B cell (primary cell): ENCODE results near the gene CASP2. TPM values are rescaled to one million over a fixed set of nuclear protein-coding genes. Genes with fewer than 3 reads are reported as not detected.

ENCODE experiments used
- ATAC-seq: fragments of 200-7000 bp; cut with Tn5 transposase; one replicate; pipeline ENCODE4 v1.10.0; 2021; ENCODE audit warnings: low read depth, mild to moderate bottlenecking, moderate number of reproducible peaks, moderate library complexity
- CTCF ChIA-PET: fragments of 350-600 bp; sonication (Branson Sonifier 250); formaldehyde crosslinking; loops from one replicate; lab custom pipeline; 2021; ENCODE audit warnings: antibody characterized with exemption, inconsistent platforms; lab: Charles Lee
- POLR2A ChIA-PET: fragments of 350-600 bp; sonication (Branson Sonifier 250); formaldehyde crosslinking; loops from one replicate; lab custom pipeline; 2021; ENCODE audit warnings: antibody characterized with exemption; lab: Charles Lee
- DNase-seq: peaks from one replicate; pipeline ENCODE4 v3.0.0; 2013
- H2AFZ ChIP-seq: 2 replicates; pipeline ENCODE4 v1.6.1; 2012; ENCODE audit warnings: mild to moderate bottlenecking, low read depth, low read length; ENCODE audit not compliant: insufficient read depth, poor library complexity, severe bottlenecking
- H3K27ac ChIP-seq, 2 donors: 1 replicate in 1 of 2; 2 replicates in 1 of 2; pipeline ENCODE4 v1.5.1; 2012 to 2013; ENCODE audit warnings: low read length in 2 of 2, mild to moderate bottlenecking in 2 of 2, moderate library complexity in 1 of 2
- H3K27me3 ChIP-seq, 4 experiments: fragments of 200-600 bp in 1 of 4; sonication (generic) in 1 of 4; replicated peaks in 1 of 4; 1 replicate in 2 of 4; 2 replicates in 2 of 4; pipeline versions ENCODE4 v1.6.1 to v1.7.0; 2013 to 2016; ENCODE audit warnings: low read length in 3 of 4, mild to moderate bottlenecking in 2 of 4, mixed read lengths in 1 of 4, moderate library complexity in 1 of 4; ENCODE audit not compliant: insufficient read depth in 4 of 4, control insufficient read depth in 3 of 4; ENCODE audit errors: control extremely low read depth in 1 of 4
- H3K36me3 ChIP-seq, 2 experiments: replicated peaks in 1 of 2; 1 replicate in 1 of 2; 2 replicates in 1 of 2; pipeline versions ENCODE4 v1.6.1 to v1.7.1; 2013; ENCODE audit warnings: low read length in 1 of 2; ENCODE audit not compliant: insufficient read depth in 2 of 2, control insufficient read depth in 1 of 2; ENCODE audit errors: control extremely low read depth in 1 of 2, extremely low read depth in 1 of 2
- H3K4me1 ChIP-seq, 2 donors: fragments of 200-600 bp in 1 of 2; sonication (generic) in 1 of 2; 1 replicate in 1 of 2; 2 replicates in 1 of 2; pipeline versions ENCODE4 v1.5.1 to v1.6.1; 2013 to 2017; ENCODE audit warnings: low read length in 2 of 2; ENCODE audit not compliant: control insufficient read depth in 2 of 2, insufficient read depth in 2 of 2
- H3K4me2 ChIP-seq: replicated peaks from 2 replicates; pipeline ENCODE3; 2012; ENCODE audit warnings: mild to moderate bottlenecking, low read depth, low read length; ENCODE audit not compliant: poor library complexity, severe bottlenecking
- H3K4me3 ChIP-seq, 5 experiments: fragments of 200-600 bp in 1 of 5; sonication (generic) in 1 of 5; 1 replicate in 3 of 5; 2 replicates in 2 of 5; pipeline versions ENCODE4 v1.5.1 to v1.7.0; 2011 to 2016; ENCODE audit warnings: low read length in 4 of 5, mild to moderate bottlenecking in 4 of 5, low read depth in 2 of 5, control low read depth in 1 of 5, moderate library complexity in 1 of 5; ENCODE audit not compliant: insufficient read depth in 1 of 5; ENCODE audit errors: control extremely low read depth in 1 of 5, extremely low read depth in 1 of 5
- H3K79me2 ChIP-seq: fragments of 200-600 bp; sonication (generic); one replicate; pipeline ENCODE4 v1.6.0; 2016; ENCODE audit warnings: low read length; ENCODE audit not compliant: control insufficient read depth, insufficient read depth
- H3K9ac ChIP-seq: fragments of 200-600 bp; sonication (generic); 2 replicates; pipeline ENCODE4 v1.6.1; 2017; ENCODE audit warnings: mild to moderate bottlenecking, low read length, moderate library complexity
- H3K9me3 ChIP-seq, 3 donors: one replicate each; pipeline versions ENCODE4 v1.6.1 to v1.7.1; 2013; ENCODE audit warnings: low read length in 2 of 3; ENCODE audit not compliant: control insufficient read depth in 2 of 3, insufficient read depth in 1 of 3; ENCODE audit errors: control extremely low read depth in 1 of 3
- H4K20me1 ChIP-seq: 2 replicates; pipeline ENCODE4 v1.6.0; 2012; ENCODE audit warnings: mild to moderate bottlenecking, low read length; ENCODE audit not compliant: insufficient read depth, control insufficient read depth, poor library complexity, severe bottlenecking
- H3K27ac Mint-ChIP-seq: one replicate; pipeline ENCODE4 v1.8.0; 2021; ENCODE audit warnings: mixed read lengths
- H3K27me3 Mint-ChIP-seq: one replicate; pipeline ENCODE4 v1.8.0; 2021; ENCODE audit warnings: mixed read lengths
- H3K4me1 Mint-ChIP-seq: one replicate; pipeline ENCODE4 v1.8.0; 2021; ENCODE audit warnings: mixed read lengths
- H3K4me3 Mint-ChIP-seq: one replicate; pipeline ENCODE4 v1.8.0; 2021; ENCODE audit warnings: mixed read lengths
- H3K9me3 Mint-ChIP-seq: one replicate; pipeline ENCODE4 v1.8.0; 2022; ENCODE audit warnings: mixed read lengths; ENCODE audit not compliant: insufficient read depth
- CTCF ChIP-seq: fragments of 200-600 bp; IDR thresholded peaks from one replicate; pipeline ENCODE4 v1.8.0; 2022; ENCODE audit warnings: antibody characterized with exemption, mild to moderate bottlenecking
- EZH2 ChIP-seq: IDR thresholded peaks from 2 replicates; pipeline ENCODE4 v1.6.1; 2012; ENCODE audit warnings: borderline replicate concordance, low read depth, mild to moderate bottlenecking, moderate library complexity, low read length; ENCODE audit not compliant: insufficient read depth, poor library complexity, severe bottlenecking
- WGBS: methylation state at CpG from one replicate; pipeline ENCODE4 v1.1.5; 2013; ENCODE audit warnings: missing lambda C conversion rate; ENCODE audit not compliant: insufficient coverage; 5-methylcytosine and 5-hydroxymethylcytosine counted together
- intact Hi-C: fragments of 100-400 bp; cut with micrococcal nuclease; formaldehyde crosslinking; loops from one replicate; pipeline ENCODE4 v1.10.0; 2022
- polyA plus RNA-seq: library from polyadenylated mRNA; depleted of rRNA; stranded (reverse); fragments of >200 nt; gene quantifications from 2 replicates; pipeline ENCODE4 v1.2.3, GENCODE V29; 2012
- total RNA-seq, 2 donors: library from RNA; stranded (reverse); fragments of 120-200 nt in 1 of 2; gene quantifications; 1 replicate in 1 of 2; 2 replicates in 1 of 2; pipeline versions ENCODE4 v1.2.3 to v1.2.4, GENCODE V29; 2013 to 2022

Gene CASP2
- total and polyA plus RNA-seq, 2 donors (not counting 1 experiment from before 2014, with no cell fraction given): 29.2 to 66.5 TPM

- H3K4me3 Mint-ChIP-seq: no peak overlapping the region
- H3K4me1 Mint-ChIP-seq: peaks cover 2% of the 10 kb centered on the region
- Histone ChIP-seq H3K9me3 (no peaks in the 10 kb centered on the region), H4K20me1 (no peaks in the 10 kb centered on the region), H2AFZ (no peak overlapping the region), H3K79me2 (no peaks in the 10 kb centered on the region), H3K27me3 (peaks cover 0 to 5% (median 0%) of the 10 kb centered on the region in 4 experiments), H3K27ac (no peak overlapping the region), H3K4me2 (no peak overlapping the region), H3K36me3 (no peaks in the 10 kb centered on the region), H3K4me1 (no peaks in the 10 kb centered on the region), H3K9ac (no peak overlapping the region), H3K4me3 (no peak overlapping the region)
- peaks cover 44% of the 10 kb centered on the region for H3K27me3 Mint-ChIP-seq
- TF ChIP-seq CTCF: no peak
- TF ChIP-seq EZH2: no peak
- ATAC-seq: no peak
- no peak for DNase-seq
- intact Hi-C loops: no loop called here
- no peaks in the 10 kb centered on the region for H3K9me3 Mint-ChIP-seq
- no peak overlapping the region for H3K27ac Mint-ChIP-seq
- ChIA-PET POLR2A (no interaction called here), CTCF (no interaction called here)
- WGBS: 93% methylated on average over 11 of the region's 11 CpGs
These were observed 64.4 kb downstream of the CASP2 start for GRCh38 chr7:143352531-143353002.

DNA sequence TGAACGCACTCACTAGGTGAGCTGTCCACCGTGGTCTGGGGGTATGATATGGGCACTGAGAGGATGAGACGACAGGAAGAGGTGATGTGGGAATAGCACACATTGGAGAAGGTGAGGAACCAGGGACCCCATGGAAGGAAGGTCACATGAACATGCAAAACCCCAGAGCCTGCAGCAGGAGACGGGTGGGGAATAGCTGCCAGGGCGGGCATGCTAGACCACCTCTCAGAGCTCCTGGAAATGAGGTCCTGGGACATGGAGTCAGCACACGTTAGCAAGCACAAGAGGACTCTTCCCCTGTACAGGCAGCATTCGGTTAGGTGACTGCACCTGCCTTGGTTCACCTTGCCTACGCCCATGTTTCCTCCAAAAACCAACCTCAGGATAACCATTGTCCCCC, 66.2 kb downstream of the CASP2 start:
- CTCF ChIA-PET: interaction anchor here (1.8 kb wide), 1 partner anchor 9 kb away, joined by 4 read pairs; no protein-coding TSS in a partner anchor
- Histone ChIP-seq H3K9ac (no peak overlapping the region), H3K27me3 (peaks cover 0 to 4% (median 0%) of the 10 kb centered on the region in 4 experiments), H3K27ac (no peak overlapping the region), H2AFZ (no peak overlapping the region), H3K79me2 (no peaks in the 10 kb centered on the region), H3K9me3 (peaks cover 0 to under 1% (median 0%) of the 10 kb centered on the region in 3 donors), H3K4me2 (no peak overlapping the region), H4K20me1 (no peaks in the 10 kb centered on the region), H3K4me3 (no peak overlapping the region), H3K4me1 (no peaks in the 10 kb centered on the region), H3K36me3 (no peaks in the 10 kb centered on the region)
- intact Hi-C loops: no loop called here
- POLR2A ChIA-PET: no interaction called here
- Mint-ChIP-seq H3K9me3 (no peaks in the 10 kb centered on the region), H3K27ac (no peak overlapping the region), H3K4me3 (no peak overlapping the region), H3K4me1 (peaks cover 2% of the 10 kb centered on the region), H3K27me3 (peaks cover 46% of the 10 kb centered on the region)
- DNase-seq (no peak), ATAC-seq (no peak)
- TF ChIP-seq CTCF (no peak), EZH2 (no peak)
- 90% methylated on average over 8 of the region's 8 CpGs for WGBS
